ENCODE measurements around the gene MCRIP2. TPM values are rescaled to one million over a fixed set of nuclear protein-coding genes. Genes with fewer than 3 reads are reported as not detected.

The MCRIP2 gene
- total RNA-seq, 6 experiments from 2014 or later = 48.8 to 130 (median 76.7) TPM

DNA sequence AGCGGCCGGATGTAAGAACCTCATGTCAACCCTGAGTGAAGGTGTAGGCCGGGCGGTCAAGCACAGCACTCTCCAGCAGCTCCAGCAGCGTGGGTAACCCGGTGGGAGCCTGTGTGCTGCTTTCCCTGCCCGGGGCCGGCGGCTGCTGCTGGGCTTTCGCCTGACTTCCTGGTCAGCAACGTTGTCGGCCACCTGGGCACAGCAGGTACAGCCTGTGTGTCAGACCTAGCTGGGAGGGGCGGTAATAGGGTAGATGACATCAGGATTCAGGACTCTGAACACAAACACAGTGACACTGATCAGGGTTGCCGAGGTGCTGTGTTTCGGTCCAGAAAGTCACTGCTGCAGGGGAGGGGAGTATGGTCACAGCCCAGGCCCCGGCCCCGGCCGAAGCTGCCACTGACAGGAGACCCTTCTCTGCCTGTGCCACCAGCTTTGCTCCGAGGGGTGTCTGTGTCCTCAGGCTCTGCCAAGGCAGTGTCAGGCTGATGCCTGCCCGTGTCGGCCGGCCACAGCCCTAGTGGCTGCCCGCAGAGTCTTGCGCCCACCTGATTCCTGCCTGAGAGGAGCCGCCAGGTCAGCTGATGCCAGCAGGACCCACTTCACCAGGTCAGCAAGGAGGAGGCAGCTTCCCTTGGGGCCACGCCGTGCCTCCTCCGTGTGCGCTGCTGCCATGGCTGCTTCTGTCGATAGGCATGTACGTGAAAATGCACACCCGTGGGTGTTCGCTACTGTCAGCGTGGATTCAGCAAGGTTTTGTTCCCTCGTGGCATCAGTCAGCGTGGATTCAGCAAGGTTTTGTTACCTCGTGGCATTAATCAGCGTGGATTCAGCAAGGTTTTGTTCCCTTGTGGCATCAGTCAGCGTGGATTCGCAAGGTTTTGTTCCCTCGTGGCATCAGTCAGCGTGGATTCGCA lies 42.5 kb upstream of the MCRIP2 start:
- Histone ChIP-seq H3K4me1 (peaks cover 0 to 29% (median 12%) of the 10 kb centered on the region in 4 donors), H3K4me3 (no peak overlapping the region), H3K27me3 (no peaks in the 10 kb centered on the region), H3K27ac (peak overlapping the region in 2 of 3 donors; percentile 49), H3K36me3 (no peaks in the 10 kb centered on the region), H3K9me3 (no peaks in the 10 kb centered on the region)
- TF ChIP-seq CTCF (IDR thresholded peaks at IDR 0.05) (no peak), POLR2A (IDR thresholded peaks at IDR 0.05) (no peak)
- peak in 2 of 3 donors; percentile 65 to 78 for DNase-seq
- 92% methylated on average over 12 of the region's 43 CpGs for WGBS (ENCODE audit: insufficient coverage, low coverage, low lambda C conversion rate, missing lambda C conversion rate)
- intact Hi-C loops (cut with DNase I) = no loop called here
- ATAC-seq = peak; percentile 33 to 86 (median 82)

DNA sequence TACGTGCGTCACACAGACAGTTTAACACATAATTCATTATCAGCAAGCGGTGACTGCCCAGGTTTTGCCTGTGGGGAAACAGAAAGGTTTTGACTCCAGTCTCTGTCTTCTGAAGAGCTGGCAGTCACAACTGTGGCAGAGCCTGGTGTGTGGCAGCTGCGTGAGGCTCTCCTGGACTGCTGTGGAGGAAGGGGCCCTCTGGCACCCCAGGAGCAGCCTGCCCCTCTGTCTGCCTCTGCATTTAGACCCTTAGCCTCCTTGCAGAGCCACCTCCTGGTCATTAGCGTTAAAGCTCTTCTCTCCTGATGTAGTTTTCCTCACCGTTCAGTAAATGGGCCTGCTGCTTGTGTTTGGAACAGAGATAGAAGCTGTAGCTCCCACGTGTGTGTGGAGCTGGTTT lies 40.8 kb upstream of the MCRIP2 start:
- peaks cover 0 to 17% (median 6%) of the 10 kb centered on the region in 4 donors for H3K4me1 ChIP-seq
- H3K4me3 ChIP-seq = no peak overlapping the region
- no peaks in the 10 kb centered on the region for H3K36me3 ChIP-seq
- ATAC-seq (peak in 1 of 4 donors; percentile 42), DNase-seq (no peak)
- intact Hi-C loops (cut with DNase I) = no loop called here
- H3K9me3 ChIP-seq = no peaks in the 10 kb centered on the region
- no peak overlapping the region for H3K27ac ChIP-seq
- WGBS (ENCODE audit: insufficient coverage, low coverage, low lambda C conversion rate, missing lambda C conversion rate) = 49% methylated on average over 6 of the region's 7 CpGs
- no peaks in the 10 kb centered on the region for H3K27me3 ChIP-seq
- TF ChIP-seq POLR2A (IDR thresholded peaks at IDR 0.05) (no peak), CTCF (IDR thresholded peaks at IDR 0.05) (peak in 3 of 4 donors; percentile 6 to 27 (median 19))

DNA sequence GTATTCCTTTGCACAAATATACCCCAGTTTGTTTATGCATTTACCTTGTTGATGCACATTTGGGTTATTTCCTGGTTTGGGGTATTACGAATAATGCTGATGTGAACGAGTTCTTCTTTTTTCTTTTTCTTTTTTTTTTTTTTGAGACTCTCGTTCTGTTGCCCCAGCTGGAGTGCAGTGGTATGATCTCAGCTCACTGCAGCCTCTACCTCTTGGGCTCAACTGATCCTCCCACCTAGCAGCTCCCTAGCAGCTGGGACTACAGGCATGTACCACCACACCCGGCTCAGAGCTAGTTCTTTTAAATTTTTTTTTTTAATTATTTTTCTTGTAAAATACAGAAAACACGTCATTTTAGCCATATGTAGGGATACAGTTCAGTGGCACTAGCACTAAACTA lies 37.7 kb upstream of the MCRIP2 start:
- no peak for ATAC-seq
- H3K9me3 ChIP-seq = no peaks in the 10 kb centered on the region
- no peak for DNase-seq
- no peaks in the 10 kb centered on the region for H3K36me3 ChIP-seq
- no peak for TF ChIP-seq POLR2A (IDR thresholded peaks at IDR 0.05)
- intact Hi-C loops (cut with DNase I) = no loop called here
- H3K4me3 ChIP-seq = no peak overlapping the region
- 71% methylated on average over 5 of the region's 5 CpGs for WGBS (ENCODE audit: insufficient coverage, low coverage, low lambda C conversion rate, missing lambda C conversion rate)
- H3K27ac ChIP-seq = no peak overlapping the region
- H3K4me1 ChIP-seq = peaks cover 0 to 3% (median 0%) of the 10 kb centered on the region in 4 donors
- no peaks in the 10 kb centered on the region for H3K27me3 ChIP-seq

- Histone ChIP-seq H3K27ac (no peak overlapping the region), H3K4me1 (no peaks in the 10 kb centered on the region), H3K27me3 (no peaks in the 10 kb centered on the region), H3K36me3 (no peaks in the 10 kb centered on the region), H3K4me3 (no peak overlapping the region), H3K9me3 (no peaks in the 10 kb centered on the region)
- intact Hi-C loops (cut with DNase I) = no loop called here
- TF ChIP-seq POLR2A (IDR thresholded peaks at IDR 0.05) (no peak), CTCF (IDR thresholded peaks at IDR 0.05) (no peak)
- WGBS (ENCODE audit: insufficient coverage, low coverage, low lambda C conversion rate, missing lambda C conversion rate) = 90% methylated on average over 4 of the region's 22 CpGs
- no peak for ATAC-seq
- DNase-seq = no peak
Observed at GRCh38 chr16:606656-607307, 34.8 kb upstream of the MCRIP2 start.

- no peak overlapping the region for H3K4me3 ChIP-seq
- TF ChIP-seq CTCF (IDR thresholded peaks at IDR 0.05) (no peak), POLR2A (IDR thresholded peaks at IDR 0.05) (no peak)
- no peaks in the 10 kb centered on the region for H3K9me3 ChIP-seq
- no peaks in the 10 kb centered on the region for H3K27me3 ChIP-seq
- ATAC-seq = no peak
- H3K4me1 ChIP-seq = no peaks in the 10 kb centered on the region
- no peak overlapping the region for H3K27ac ChIP-seq
- DNase-seq = no peak
- intact Hi-C loops (cut with DNase I) = no loop called here
- no peaks in the 10 kb centered on the region for H3K36me3 ChIP-seq
- 90% methylated on average over 5 of the region's 10 CpGs for WGBS (ENCODE audit: insufficient coverage, low coverage, low lambda C conversion rate, missing lambda C conversion rate)
Observed at GRCh38 chr16:608019-608418, 33.6 kb upstream of the MCRIP2 start.

Data from right lobe of liver (tissue), 6 donors.